Activated CD4-positive, alpha-beta T cell treated with anti-CD3 and anti-CD28 coated beads, Interleukin-2, Interleukin-4, amounts not matched to agents 100 ng/mL and 50 ng/mL, durations not matched to agents 16 hours and 8 hours (primary cell): ENCODE measurements around the gene NALF2.

Experiments
- DNase-seq: peaks from one replicate; pipeline ENCODE4 v3.0.0-alpha.2; 2020; ENCODE audit warnings: low spot score

The NALF2 gene

DNA sequence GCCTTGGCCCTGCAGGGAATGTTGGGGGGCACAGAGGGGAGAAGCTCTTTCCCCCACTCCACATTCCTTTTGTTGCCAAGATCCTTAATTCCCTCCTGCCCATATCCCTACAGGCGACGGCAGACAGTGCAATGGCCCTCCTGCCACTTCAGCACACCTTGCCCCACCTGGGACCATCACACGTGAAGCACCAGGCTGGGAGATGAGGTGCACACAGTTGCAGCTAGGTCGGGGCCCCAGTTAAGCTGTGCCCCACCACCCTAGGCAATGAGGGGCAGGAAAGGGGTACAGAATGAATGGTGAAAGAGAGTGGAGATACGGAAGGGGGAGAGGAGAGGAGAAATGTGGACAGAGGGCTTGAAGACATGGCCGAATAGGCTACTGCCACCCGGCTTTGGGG, 26.2 kb downstream of the NALF2 start:
- no peak for DNase-seq

DNA sequence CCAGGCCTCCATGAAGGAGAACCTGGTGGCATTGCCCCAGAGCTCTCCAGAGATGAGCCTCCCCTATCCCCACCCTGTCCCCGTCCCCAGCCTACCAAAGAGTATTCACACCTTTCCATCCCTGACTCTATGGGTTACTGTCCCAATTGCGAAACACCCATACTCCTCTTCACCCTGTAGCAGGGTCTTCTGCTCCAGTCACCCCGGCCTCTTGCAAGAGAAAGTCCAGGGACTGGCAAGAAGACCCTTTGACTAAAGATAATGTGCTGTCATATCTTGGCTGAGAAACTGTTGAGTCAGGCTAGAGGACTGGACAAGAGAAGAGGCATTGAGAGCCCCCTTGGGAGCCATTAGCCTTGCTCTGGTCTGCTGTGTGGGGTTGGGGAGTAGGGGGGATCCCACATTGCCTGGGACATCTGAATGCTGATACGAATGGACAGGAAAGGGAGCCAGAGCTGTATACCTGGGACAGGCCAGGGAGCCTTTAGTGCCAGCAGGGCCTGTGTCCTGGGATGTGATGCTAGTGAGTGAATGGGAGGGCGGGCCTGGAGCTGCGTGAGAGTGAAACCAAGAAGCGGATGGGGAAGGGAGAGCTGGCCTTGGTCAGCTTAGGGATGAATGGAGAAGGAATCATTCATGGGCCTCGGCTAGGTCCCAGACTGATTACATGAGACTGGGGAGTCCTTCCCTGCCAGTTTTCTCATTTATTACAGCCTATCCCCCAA, 27.1 kb downstream of the NALF2 start:
- no peak for DNase-seq

DNA sequence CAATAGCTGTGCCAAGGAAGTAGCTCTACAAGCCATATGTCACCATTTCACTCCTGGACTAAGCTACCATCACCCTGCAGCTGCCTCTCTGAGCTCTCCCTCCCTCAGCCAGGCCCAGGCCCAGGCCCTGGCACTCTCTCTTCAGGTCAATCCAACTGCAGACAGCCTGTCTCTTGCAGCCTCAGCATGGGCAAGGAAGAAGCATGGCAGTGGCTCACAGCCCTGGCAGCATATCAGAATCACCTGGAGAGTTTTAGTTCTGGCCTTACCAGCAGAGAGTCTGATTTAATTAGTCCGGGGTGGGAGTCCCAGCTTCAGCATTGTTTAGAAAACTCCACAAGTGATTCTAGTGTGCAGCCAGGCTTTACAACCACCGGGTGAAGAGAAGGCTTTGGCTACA, 31.5 kb downstream of the NALF2 start:
- DNase-seq: no peak

DNA sequence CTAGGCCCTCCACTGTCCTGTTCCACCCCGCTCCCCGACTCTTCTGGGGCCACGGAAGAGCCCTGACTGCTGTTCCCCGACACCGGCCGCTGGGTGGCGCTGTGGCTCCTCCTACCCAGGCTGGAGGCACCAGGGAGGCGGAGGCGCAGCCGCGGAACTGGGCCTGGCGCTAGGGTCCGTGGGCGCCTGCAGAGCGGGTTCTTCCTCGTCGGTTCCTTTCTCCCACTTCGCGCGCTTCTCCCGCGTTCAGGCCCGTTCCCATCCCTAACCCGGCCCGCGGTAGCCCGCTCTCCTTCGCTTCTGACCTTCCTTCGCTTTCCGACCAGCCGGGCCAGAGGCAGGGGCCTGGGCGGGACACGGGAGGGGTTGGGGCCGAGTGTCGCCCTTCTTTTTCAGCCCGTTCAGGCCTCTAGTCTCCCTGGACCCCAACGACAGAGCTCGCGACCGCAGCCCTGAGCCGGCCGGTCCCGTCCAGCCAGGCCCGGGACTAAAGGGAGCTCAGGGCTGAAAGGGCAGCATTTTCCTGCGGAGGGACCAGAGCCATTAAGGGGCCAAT, 34.3 kb downstream of the NALF2 start:
- DNase-seq: peak; percentile 67

DNA sequence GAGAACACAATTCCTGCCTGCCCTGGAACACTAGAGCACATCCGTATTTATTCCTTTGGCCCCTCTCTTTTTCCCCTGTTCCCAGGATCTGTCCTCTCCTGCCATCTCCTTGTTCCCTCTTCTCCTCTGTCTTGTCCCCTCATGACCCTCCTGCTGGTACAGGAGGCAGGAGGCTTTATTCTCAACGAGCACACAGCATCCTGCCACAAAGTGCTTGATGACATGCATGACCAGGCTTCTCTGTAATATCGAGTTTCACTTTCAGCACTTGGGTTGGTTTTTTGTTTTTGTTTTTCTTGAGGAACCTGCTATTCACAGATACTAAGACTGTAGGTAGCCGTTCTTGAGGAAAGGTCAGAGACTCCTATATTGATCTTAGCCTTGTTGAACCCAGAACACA, 35.3 kb downstream of the NALF2 start:
- no peak for DNase-seq

DNA sequence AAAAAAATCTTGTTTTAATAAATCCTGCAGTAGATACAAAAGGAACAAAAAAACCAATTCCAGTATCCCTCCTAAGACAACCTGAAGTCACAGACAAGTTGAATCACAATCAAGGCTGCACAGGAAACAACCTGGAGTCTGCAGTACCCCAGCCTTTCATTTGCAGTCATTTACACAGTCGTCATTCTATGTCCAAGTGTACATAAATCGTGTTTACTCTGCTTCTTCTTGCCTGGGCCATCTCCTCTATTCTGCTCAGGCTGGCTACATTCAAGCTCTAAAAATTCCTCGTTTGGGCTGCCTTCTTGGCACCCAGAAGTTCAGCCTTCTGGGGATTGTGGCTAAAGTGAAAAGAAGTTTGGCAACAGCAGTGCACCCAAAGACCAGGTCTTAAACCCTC, 37.8 kb downstream of the NALF2 start:
- DNase-seq: no peak

DNA sequence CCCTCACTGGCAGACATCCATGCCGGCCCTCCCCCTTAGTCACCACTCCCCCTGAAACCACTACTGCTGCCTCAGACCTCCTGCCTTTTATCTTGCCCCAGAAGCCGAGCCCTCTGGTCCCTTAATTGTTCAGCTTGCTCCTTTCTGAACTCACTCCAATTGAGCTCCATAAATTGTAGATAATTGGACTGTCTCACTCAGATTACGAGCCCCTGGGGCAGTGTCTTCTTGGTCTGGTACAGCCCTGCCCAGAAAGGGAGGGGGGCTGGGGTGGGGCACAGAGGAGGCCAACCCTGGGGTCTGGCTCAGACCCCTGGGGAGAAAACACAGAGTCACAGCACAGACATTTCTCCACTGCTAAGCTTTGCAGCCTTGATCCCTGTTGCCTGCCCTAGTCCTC, 39.4 kb downstream of the NALF2 start:
- DNase-seq: no peak

DNA sequence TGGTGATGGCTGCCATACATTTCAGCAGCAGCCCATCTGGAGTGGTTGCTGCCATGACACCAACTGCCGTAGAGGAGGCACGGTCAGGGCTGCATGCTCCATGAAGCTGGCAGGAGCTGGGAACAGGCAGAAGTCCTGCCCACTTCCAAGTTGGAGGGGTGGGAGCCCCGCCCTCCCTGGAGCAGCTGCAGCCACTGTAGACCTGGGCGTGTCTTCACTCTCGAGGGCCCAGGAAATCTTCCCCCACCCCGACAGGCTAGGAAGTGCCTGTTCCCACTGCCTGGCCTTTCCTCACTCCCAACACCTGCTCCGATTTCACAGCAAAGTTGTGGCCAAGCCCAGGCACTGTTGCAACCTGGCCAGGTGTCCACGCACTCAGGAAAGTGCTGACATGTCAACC, 42.3 kb downstream of the NALF2 start:
- DNase-seq: no peak

DNA sequence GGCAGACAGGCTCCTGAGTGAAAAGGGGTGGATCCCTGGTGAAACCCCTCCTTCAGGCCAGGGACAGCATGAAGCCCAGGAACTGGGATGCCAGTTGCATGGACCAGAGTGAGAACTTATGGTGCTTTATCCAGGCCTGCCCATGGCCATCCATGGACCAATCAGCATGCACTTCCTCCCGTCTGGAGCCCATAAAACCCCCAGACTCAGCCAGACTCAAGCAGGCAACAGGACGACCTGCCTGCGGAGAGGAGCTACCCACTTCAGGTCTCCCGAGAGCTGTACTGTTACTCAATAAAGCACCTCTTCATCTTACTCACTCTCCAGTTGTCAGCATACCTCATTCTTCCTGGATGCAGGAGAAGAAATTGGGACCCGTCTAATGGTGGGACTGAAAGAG, 42.9 kb downstream of the NALF2 start:
- DNase-seq: no peak

DNA sequence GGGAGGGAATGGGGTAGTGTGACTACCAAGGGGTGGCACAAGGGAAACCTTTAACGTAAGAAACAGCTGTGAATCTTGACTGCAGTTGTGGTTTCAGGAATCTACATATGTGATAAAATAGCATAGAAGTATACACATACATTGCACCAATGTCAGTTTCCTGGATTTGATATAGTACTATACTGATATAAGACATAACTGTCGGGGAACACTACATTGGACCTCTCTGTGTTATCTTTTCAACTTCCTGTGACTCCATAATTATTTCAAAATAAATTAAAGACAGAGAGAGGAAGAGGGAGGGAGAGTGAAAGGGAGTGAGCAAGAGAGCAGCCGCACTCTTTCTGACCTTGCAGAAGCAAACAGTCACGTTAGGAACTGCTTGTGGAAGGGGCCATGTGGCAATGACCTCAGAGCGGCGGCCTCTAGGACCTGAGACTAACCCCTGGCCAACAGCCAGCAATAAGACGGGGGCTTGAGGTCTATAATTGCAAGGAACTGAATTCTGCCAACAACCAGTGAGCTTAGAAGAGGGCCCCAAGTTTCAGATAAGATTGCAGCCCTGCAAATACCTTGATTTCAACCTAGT, 47.4 kb downstream of the NALF2 start:
- no peak for DNase-seq

DNA sequence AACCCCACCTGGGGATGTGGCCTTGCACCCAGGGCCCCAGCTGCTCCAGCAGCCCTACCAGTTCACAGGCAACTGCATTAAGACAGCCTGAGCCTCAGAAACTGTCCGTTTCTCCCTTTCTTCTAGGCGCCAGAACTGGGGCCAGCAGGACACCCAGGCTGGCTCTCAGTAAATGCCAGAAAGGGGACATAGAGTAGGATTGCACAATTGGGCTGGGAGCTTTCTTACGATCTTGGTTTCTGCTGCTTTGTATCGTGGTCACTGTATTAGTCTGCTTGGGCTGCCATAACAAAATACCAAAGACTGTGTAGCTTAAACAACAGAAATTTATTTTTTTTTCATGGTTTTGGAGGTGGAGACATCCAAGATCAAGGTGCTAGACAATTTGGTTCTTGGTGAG, 48.4 kb downstream of the NALF2 start:
- DNase-seq: no peak
